ENCODE results near the gene ZNF429.
"Not testable (repeated sequence)": the region's sequence is repeated elsewhere in the genome, so short reads cannot be mapped to it uniquely, and the experiment has no call there.

The ZNF429 gene

GRCh38 chr19:21593008-21593481 is 87.6 kb downstream of the ZNF429 start:
- DNase-seq (ENCODE audit: low spot score) = no peak

GRCh38 chr19:21593502-21593901 is 88.1 kb downstream of the ZNF429 start:
- DNase-seq (ENCODE audit: low spot score) = no peak

- no peak for DNase-seq (ENCODE audit: low spot score)
Measured at GRCh38 chr19:21593934-21594820, 88.8 kb downstream of the ZNF429 start.

GRCh38 chr19:21595185-21595584 is 89.8 kb downstream of the ZNF429 start:
- no peak for DNase-seq (ENCODE audit: low spot score)

- DNase-seq (ENCODE audit: low spot score) = no peak
Measured at GRCh38 chr19:21602082-21602658, 96.8 kb downstream of the ZNF429 start.

GRCh38 chr19:21602659-21603430 is 97.4 kb downstream of the ZNF429 start:
- DNase-seq (ENCODE audit: low spot score) = not testable (repeated sequence)

GRCh38 chr19:21603431-21604231 is 98.2 kb downstream of the ZNF429 start:
- no peak for DNase-seq (ENCODE audit: low spot score)

GRCh38 chr19:21604351-21604926 is 99.0 kb downstream of the ZNF429 start:
- DNase-seq (ENCODE audit: low spot score) = peak; percentile 30
